Esophagus (tissue), 2 donors: Measurements from ENCODE around the gene TP53INP2. TPM values are rescaled to one million over a fixed set of nuclear protein-coding genes. Genes with fewer than 3 reads are reported as not detected.

Experiments
- H3K27ac ChIP-seq, 2 donors: one replicate each; pipeline ENCODE4 v1.5.1; 2013; ENCODE audit warnings: low read depth in 2 of 2, mild to moderate bottlenecking in 2 of 2, inconsistent platforms in 1 of 2, low read length in 1 of 2, moderate library complexity in 1 of 2
- H3K27me3 ChIP-seq, 2 donors: one replicate each; pipeline ENCODE4 v1.6.1; 2013; ENCODE audit warnings: low read length in 2 of 2, control low read depth in 1 of 2, mild to moderate bottlenecking in 1 of 2; ENCODE audit not compliant: insufficient read depth in 2 of 2, control insufficient read depth in 1 of 2
- H3K36me3 ChIP-seq, 2 donors: one replicate each; pipeline ENCODE4 v1.6.1; 2013; ENCODE audit warnings: low read length in 1 of 2; ENCODE audit not compliant: control insufficient read depth in 2 of 2, insufficient read depth in 2 of 2
- H3K4me1 ChIP-seq, 2 donors: one replicate each; pipeline ENCODE4 v1.6.1; 2013; ENCODE audit warnings: low read length in 1 of 2; ENCODE audit not compliant: control insufficient read depth in 2 of 2, insufficient read depth in 2 of 2
- H3K4me3 ChIP-seq, 2 donors: one replicate each; pipeline ENCODE4 v1.5.1; 2013; ENCODE audit warnings: low read length in 2 of 2, mild to moderate bottlenecking in 2 of 2, low read depth in 1 of 2, moderate library complexity in 1 of 2
- H3K9me3 ChIP-seq, 2 donors: one replicate each; pipeline ENCODE4 v1.6.1; 2013; ENCODE audit warnings: mild to moderate bottlenecking in 2 of 2, low read depth in 1 of 2, low read length in 1 of 2, moderate library complexity in 1 of 2; ENCODE audit not compliant: control insufficient read depth in 2 of 2, insufficient read depth in 1 of 2
- WGBS, 2 donors: extraction: QIAGEN DNeasy Blood & Tissue Kit; methylation state at CpG; one replicate each; pipeline ENCODE4 v1.1.7; 2013; 5-methylcytosine and 5-hydroxymethylcytosine counted together
- polyA plus RNA-seq, 2 donors: library from polyadenylated mRNA; stranded (reverse); fragments of 200-250 nt; gene quantifications; one replicate each; pipeline ENCODE4 v1.2.3, GENCODE V29; 2013
- donor health status: healthy with polysubstance abuse.
- donor health status: Bipolar disorder and iron deficiency.

TP53INP2 gene
- polyA plus RNA-seq, 2 donors: 39.5 to 57.1 TPM

DNA sequence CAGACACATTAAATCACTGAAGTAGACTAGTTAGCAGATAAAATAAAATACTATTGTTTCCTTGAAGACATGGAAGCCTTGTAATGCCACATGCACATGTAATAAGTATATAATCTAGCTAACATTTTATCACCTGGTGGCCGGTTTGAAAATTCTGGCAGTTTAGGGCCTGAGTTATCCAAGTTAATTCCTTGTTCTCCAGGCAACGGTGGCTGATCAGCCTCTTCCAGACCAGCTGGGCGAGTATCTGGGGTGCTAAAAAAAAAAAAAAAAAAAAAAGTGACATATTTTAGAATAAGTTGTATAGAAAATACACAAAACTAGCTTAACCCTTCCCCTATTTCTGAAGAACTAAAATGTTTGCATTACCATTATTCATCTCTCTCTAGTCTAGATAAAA, 42.5 kb downstream of the TP53INP2 start:
- H3K36me3 ChIP-seq: peaks cover 11 to 24% of the 10 kb centered on the region in 2 donors
- no peaks in the 10 kb centered on the region for H3K27me3 ChIP-seq
- no peaks in the 10 kb centered on the region for H3K4me1 ChIP-seq
- H3K27ac ChIP-seq: no peak overlapping the region
- WGBS, 2 donors: 80 to 81% methylated on average over 2 to 3 of the region's 3 CpGs
- no peak overlapping the region for H3K4me3 ChIP-seq
- H3K9me3 ChIP-seq: no peaks in the 10 kb centered on the region

- Histone ChIP-seq H3K27me3 (no peaks in the 10 kb centered on the region), H3K36me3 (peaks cover 11 to 26% of the 10 kb centered on the region in 2 donors), H3K4me3 (no peak overlapping the region), H3K9me3 (no peaks in the 10 kb centered on the region), H3K27ac (no peak overlapping the region), H3K4me1 (no peaks in the 10 kb centered on the region)
- 81 to 85% methylated on average over 2 of the region's 2 CpGs for WGBS, 2 donors
Observed at GRCh38 chr20:34747479-34747878, 43.3 kb downstream of the TP53INP2 start.

GRCh38 chr20:34748709-34749108, 44.6 kb downstream of the TP53INP2 start:
- 93 to 95% methylated on average over 2 of the region's 2 CpGs for WGBS, 2 donors
- Histone ChIP-seq H3K4me3 (no peak overlapping the region), H3K27me3 (no peaks in the 10 kb centered on the region), H3K4me1 (no peaks in the 10 kb centered on the region), H3K27ac (no peak overlapping the region), H3K36me3 (peaks cover 7 to 19% of the 10 kb centered on the region in 2 donors), H3K9me3 (no peaks in the 10 kb centered on the region)

DNA sequence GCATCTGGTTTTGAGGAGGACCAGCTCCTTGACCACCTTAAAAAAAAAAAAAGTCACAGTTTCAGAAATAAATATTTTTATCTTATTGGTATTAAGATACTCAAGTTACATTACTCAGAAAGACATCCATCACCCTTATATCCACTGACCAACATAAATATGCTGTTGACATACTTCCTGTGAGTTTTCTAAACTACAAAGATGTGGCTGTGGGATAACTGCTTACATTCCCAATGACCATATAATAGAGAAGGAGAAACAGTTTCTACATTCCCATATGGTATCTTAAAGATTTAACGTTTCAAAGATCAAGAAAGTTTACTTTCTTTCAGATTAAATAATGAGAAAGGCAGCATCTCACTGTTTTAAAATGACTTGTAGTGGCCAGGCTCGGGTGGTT, 46.3 kb downstream of the TP53INP2 start:
- H3K4me1 ChIP-seq: no peaks in the 10 kb centered on the region
- no peaks in the 10 kb centered on the region for H3K27me3 ChIP-seq
- H3K4me3 ChIP-seq: no peak overlapping the region
- 58 to 64% methylated on average over 2 of the region's 2 CpGs for WGBS, 2 donors
- no peaks in the 10 kb centered on the region for H3K9me3 ChIP-seq
- peaks cover 10 to 19% of the 10 kb centered on the region in 2 donors for H3K36me3 ChIP-seq
- no peak overlapping the region for H3K27ac ChIP-seq

GRCh38 chr20:34751453-34751852, 47.3 kb downstream of the TP53INP2 start:
- WGBS, 2 donors: 93 to 94% methylated on average over 3 of the region's 3 CpGs
- Histone ChIP-seq H3K9me3 (no peaks in the 10 kb centered on the region), H3K27ac (no peak overlapping the region), H3K4me1 (no peaks in the 10 kb centered on the region), H3K36me3 (peaks cover 10 to 17% of the 10 kb centered on the region in 2 donors), H3K27me3 (no peaks in the 10 kb centered on the region), H3K4me3 (no peak overlapping the region)

- Histone ChIP-seq H3K4me3 (no peak overlapping the region), H3K27ac (no peak overlapping the region), H3K36me3 (peaks cover 21 to 26% of the 10 kb centered on the region in 2 donors), H3K27me3 (no peaks in the 10 kb centered on the region), H3K9me3 (no peaks in the 10 kb centered on the region), H3K4me1 (no peaks in the 10 kb centered on the region)
- 41 to 58% methylated on average over 2 of the region's 2 CpGs for WGBS, 2 donors
Observed at GRCh38 chr20:34753706-34754461, 49.7 kb downstream of the TP53INP2 start.

- 69 to 71% methylated on average over 4 of the region's 4 CpGs for WGBS, 2 donors
Observed at GRCh38 chr20:34754611-34755010, 50.5 kb downstream of the TP53INP2 start.

GRCh38 chr20:34755367-34755766, 51.2 kb downstream of the TP53INP2 start:
- 98 to 100% methylated on average over 1 of the region's 1 CpG for WGBS, 2 donors
- H3K36me3 ChIP-seq: peaks cover 13 to 16% of the 10 kb centered on the region in 2 donors
- no peaks in the 10 kb centered on the region for H3K27me3 ChIP-seq
- H3K9me3 ChIP-seq: no peaks in the 10 kb centered on the region
- H3K4me3 ChIP-seq: no peak overlapping the region
- no peak overlapping the region for H3K27ac ChIP-seq
- H3K4me1 ChIP-seq: no peaks in the 10 kb centered on the region

More at GRCh38 chr20:34754611-34755010, 50.5 kb downstream of the TP53INP2 start:
- no peak overlapping the region for H3K27ac ChIP-seq
- H3K4me3 ChIP-seq: no peak overlapping the region
- no peaks in the 10 kb centered on the region for H3K4me1 ChIP-seq
- no peaks in the 10 kb centered on the region for H3K27me3 ChIP-seq
- H3K9me3 ChIP-seq: no peaks in the 10 kb centered on the region
- peaks cover 20 to 23% of the 10 kb centered on the region in 2 donors for H3K36me3 ChIP-seq

- H3K4me1 ChIP-seq: no peaks in the 10 kb centered on the region
- H3K27me3 ChIP-seq: no peaks in the 10 kb centered on the region
- H3K9me3 ChIP-seq: no peaks in the 10 kb centered on the region
- H3K36me3 ChIP-seq: peaks cover 11 to 12% of the 10 kb centered on the region in 2 donors
- H3K4me3 ChIP-seq: no peak overlapping the region
- 23 to 39% methylated on average over 1 of the region's 1 CpG for WGBS, 2 donors
- H3K27ac ChIP-seq: no peak overlapping the region
Observed at GRCh38 chr20:34762031-34762555, 57.9 kb downstream of the TP53INP2 start.
